NT2/D1 (cell line): ENCODE results near the gene TBL1X.

ENCODE experiments used
- DNase-seq: peaks from one replicate; pipeline ENCODE4 v3.0.0-alpha.2; 2011; ENCODE audit warnings: low read depth, low spot score
- H3K27me3 ChIP-seq: 2 replicates; pipeline ENCODE4 v1.6.0; 2011; ENCODE audit warnings: mild to moderate bottlenecking; ENCODE audit not compliant: insufficient read length, insufficient read depth
- H3K36me3 ChIP-seq: 2 replicates; pipeline ENCODE4 v1.6.1; 2011; ENCODE audit warnings: mild to moderate bottlenecking, low read length, mixed read lengths; ENCODE audit not compliant: insufficient read depth, insufficient read length
- H3K4me1 ChIP-seq: 2 replicates; pipeline ENCODE4 v1.5.1; 2011; ENCODE audit not compliant: insufficient read depth, insufficient read length
- H3K4me3 ChIP-seq: 2 replicates; pipeline ENCODE4 v1.5.1; 2011; ENCODE audit warnings: low read depth; ENCODE audit not compliant: insufficient read length
- H3K9ac ChIP-seq: 2 replicates; pipeline ENCODE4 v1.6.0; 2011; ENCODE audit warnings: low read depth; ENCODE audit not compliant: insufficient read length
- H3K9me3 ChIP-seq: 2 replicates; pipeline ENCODE4 v1.5.1; 2011; ENCODE audit warnings: mild to moderate bottlenecking, low read length; ENCODE audit not compliant: insufficient read depth
- SUZ12 ChIP-seq: IDR thresholded peaks from 2 replicates; pipeline ENCODE4 v1.6.1; 2011; ENCODE audit not compliant: insufficient read length, insufficient read depth; ENCODE audit errors: extremely low read depth
- YY1 ChIP-seq: IDR thresholded peaks from 2 replicates; pipeline ENCODE4 v1.6.1; 2011; ENCODE audit not compliant: insufficient read length, insufficient read depth
- ZNF274 ChIP-seq: IDR thresholded peaks from 2 replicates; pipeline ENCODE4 v1.6.1; 2011; ENCODE audit warnings: mild to moderate bottlenecking, low read depth, low read length

Gene TBL1X

DNA sequence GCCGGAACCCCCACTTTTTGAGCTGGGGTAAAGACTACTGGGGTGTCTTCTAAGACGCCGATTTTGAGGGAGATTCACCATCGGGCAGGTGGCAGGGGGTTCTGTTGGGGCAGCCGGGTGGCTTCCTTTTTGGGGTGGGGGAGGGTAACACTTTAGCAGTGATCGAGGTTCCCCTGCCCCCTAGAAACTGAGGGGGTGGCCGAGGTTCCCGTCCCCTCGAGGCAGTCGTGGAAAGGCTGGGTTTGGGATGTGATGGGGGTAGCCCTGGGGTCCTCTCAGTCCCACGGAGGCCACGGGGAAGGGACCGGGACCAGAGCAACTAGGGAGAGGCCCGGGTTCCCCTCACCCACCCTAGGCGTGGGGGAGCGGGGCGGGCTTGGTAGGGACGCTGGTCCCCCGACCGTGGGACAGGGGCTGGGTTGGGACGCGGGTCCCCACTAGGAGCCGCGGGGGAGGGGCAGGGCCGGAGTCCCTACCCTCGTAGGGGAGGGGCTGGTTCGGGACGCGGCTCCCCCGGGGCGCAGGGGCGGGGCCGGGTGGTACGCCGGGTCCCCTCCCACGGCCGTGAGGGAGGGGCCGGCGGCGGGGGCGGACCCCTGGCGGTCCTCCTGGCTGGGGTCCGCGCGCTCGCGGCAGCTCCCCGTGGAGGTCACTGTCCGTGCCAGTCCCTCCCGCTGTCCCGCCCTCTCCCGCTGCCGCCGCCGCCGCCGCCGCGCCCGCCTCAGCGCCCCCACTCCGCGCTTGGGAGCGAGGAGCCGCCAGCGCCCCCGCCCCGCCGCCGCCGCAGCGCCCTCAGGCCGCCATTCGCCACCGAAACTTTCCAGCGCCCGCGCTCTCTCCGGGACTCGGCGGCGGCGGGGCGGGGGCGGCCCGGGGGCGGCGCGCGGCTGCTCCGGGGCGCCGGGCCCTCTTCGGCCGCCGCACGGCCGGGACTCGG, at the start of gene TBL1X:
Gene TBL1X, plus strand, starts transcription at position 624 of the 937 bp plus-strand sequence. CDS start 188,529 bp downstream, outside the sequence.
- DNase-seq = no peak
- Histone ChIP-seq H3K4me1 (peaks cover 7% of the 10 kb centered on the region), H3K4me3 (peak within 1 kb of the TSS; percentile 64), H3K36me3 (peaks cover 17% of the 10 kb centered on the region), H3K9me3 (no peaks in the 10 kb centered on the region), H3K9ac (peak within 1 kb of the TSS; percentile 81), H3K27me3 (no peaks in the 10 kb centered on the region)
- TF ChIP-seq SUZ12 (no peak), YY1 (no peak), ZNF274 (no peak)

GRCh38 chrX:9416562-9417348, 48.1 kb upstream of the TBL1X start:
- Histone ChIP-seq H3K9me3 (no peaks in the 10 kb centered on the region), H3K36me3 (no peaks in the 10 kb centered on the region), H3K4me1 (no peaks in the 10 kb centered on the region), H3K27me3 (no peaks in the 10 kb centered on the region), H3K4me3 (no peak overlapping the region), H3K9ac (no peak overlapping the region)
- DNase-seq = no peak
- TF ChIP-seq SUZ12 = no peak
- no peak for TF ChIP-seq ZNF274
- TF ChIP-seq YY1 = no peak

GRCh38 chrX:9418262-9418661, 46.6 kb upstream of the TBL1X start:
- Histone ChIP-seq H3K4me3 (no peak overlapping the region), H3K27me3 (no peaks in the 10 kb centered on the region), H3K36me3 (no peaks in the 10 kb centered on the region), H3K9ac (no peak overlapping the region), H3K9me3 (no peaks in the 10 kb centered on the region), H3K4me1 (no peaks in the 10 kb centered on the region)
- no peak for DNase-seq
- TF ChIP-seq SUZ12 (no peak), ZNF274 (no peak), YY1 (no peak)

DNA sequence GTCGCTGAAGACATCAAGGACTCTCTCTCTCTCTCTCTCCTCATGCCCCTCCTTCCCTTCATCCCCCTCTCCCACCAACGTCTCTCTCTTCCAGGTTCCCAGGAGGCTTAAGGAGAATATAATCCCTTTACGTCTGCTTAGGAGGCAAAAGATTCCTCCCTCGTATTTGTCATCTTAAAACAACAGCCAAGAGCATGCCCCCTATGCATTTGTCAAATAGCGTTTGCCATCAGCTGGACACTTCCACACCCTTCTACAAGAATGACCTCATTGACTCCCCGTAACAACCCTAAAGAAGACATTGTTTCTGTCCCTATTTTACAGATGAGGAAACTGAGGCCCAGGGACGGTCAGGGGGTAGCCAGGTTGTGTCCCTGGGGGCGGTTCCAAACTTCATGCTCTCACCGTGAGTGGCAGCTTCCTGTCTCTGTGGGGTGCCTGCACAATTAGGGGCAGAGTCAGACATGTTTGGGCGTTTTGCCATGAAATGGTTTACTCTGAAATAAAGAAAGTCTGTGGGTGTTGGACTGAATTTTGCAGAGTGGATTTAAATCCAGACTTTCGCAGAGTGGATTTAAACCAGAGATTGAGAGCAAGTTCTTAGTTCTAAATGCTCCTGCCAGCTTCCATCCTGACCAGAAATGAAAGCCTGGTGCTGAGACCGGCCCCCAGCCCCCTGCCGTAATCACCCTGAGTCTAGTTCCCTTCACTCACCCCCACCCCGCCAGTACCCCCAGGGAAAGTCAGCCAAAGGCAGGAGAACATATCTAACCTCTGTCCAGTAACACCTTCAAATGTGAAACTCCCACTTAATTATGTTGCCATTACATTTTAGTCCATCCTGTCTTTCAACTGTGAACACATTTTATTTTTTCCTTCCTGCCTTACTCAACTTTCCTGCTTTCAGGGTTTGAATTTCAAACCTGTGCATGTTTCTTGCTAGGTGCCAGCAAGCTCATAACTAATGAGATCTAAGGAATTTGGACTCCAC, 44.3 kb upstream of the TBL1X start:
- no peak for DNase-seq
- no peak for TF ChIP-seq ZNF274
- TF ChIP-seq SUZ12 = no peak
- TF ChIP-seq YY1 = no peak
- no peaks in the 10 kb centered on the region for H3K27me3 ChIP-seq
- H3K36me3 ChIP-seq = no peaks in the 10 kb centered on the region
- H3K9me3 ChIP-seq = no peaks in the 10 kb centered on the region
- no peak overlapping the region for H3K4me3 ChIP-seq
- no peaks in the 10 kb centered on the region for H3K4me1 ChIP-seq
- H3K9ac ChIP-seq = no peak overlapping the region

DNA sequence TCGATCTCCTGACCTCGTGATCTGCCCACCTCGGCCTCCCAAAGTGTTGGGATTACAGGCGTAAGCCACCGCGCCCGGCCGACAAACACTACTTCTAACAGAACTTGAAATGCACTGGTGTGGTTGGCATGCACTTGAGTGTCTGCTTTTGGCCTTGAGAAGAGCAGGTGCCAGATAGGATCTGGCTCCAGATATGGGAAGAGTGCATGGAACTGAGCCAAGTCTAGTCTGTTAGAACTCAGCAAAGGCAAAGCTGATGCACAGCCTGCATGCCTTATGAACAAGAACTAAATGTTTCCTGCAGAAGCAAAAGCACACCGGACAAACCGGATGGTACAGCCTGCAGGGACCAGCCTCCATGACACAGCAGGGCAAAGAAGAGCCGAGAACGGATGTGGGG, 35.1 kb upstream of the TBL1X start:
- H3K36me3 ChIP-seq = no peaks in the 10 kb centered on the region
- no peaks in the 10 kb centered on the region for H3K27me3 ChIP-seq
- peaks cover 3% of the 10 kb centered on the region for H3K4me1 ChIP-seq
- H3K9ac ChIP-seq = no peak overlapping the region
- H3K4me3 ChIP-seq = no peak overlapping the region
- TF ChIP-seq YY1 (no peak), ZNF274 (no peak), SUZ12 (no peak)
- no peaks in the 10 kb centered on the region for H3K9me3 ChIP-seq
- no peak for DNase-seq

DNA sequence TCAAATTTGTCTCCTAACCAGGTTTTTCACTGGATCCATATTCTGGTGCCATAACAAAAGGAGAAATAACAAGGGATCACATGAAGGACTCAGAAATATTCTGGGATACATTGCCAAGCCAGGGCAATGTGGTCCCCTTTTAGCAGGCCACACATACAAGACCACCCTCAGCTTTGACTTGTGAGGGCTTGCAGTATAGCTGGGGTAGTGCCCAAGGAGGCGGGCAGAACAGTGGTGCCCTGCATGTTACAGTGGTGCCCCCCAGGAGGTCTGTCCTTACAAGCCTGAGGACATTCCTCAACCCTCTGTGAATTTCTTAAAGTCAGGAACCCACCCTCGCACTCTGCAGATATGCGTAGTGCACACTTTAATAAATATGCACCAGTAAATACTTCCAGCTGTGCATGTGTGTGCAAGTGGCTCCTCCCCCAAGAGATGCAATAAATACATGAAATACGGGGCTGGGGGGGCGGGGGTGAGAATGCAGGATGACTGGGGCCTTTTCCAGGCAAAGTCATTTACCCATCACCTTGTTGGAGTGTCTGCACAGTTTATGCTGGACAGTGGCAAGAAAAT, 34.4 kb upstream of the TBL1X start:
- no peaks in the 10 kb centered on the region for H3K27me3 ChIP-seq
- H3K4me3 ChIP-seq = no peak overlapping the region
- no peak for TF ChIP-seq YY1
- TF ChIP-seq SUZ12 = no peak
- H3K4me1 ChIP-seq = peaks cover 3% of the 10 kb centered on the region
- H3K9me3 ChIP-seq = no peaks in the 10 kb centered on the region
- DNase-seq = no peak
- H3K9ac ChIP-seq = no peak overlapping the region
- no peaks in the 10 kb centered on the region for H3K36me3 ChIP-seq
